ENCODE data around the gene ATG7. TPM values are rescaled to one million over a fixed set of nuclear protein-coding genes. Genes with fewer than 3 reads are reported as not detected.

The ATG7 gene
- total RNA-seq, 2 experiments from 2014 or later: 21.7 to 28.4 TPM

DNA sequence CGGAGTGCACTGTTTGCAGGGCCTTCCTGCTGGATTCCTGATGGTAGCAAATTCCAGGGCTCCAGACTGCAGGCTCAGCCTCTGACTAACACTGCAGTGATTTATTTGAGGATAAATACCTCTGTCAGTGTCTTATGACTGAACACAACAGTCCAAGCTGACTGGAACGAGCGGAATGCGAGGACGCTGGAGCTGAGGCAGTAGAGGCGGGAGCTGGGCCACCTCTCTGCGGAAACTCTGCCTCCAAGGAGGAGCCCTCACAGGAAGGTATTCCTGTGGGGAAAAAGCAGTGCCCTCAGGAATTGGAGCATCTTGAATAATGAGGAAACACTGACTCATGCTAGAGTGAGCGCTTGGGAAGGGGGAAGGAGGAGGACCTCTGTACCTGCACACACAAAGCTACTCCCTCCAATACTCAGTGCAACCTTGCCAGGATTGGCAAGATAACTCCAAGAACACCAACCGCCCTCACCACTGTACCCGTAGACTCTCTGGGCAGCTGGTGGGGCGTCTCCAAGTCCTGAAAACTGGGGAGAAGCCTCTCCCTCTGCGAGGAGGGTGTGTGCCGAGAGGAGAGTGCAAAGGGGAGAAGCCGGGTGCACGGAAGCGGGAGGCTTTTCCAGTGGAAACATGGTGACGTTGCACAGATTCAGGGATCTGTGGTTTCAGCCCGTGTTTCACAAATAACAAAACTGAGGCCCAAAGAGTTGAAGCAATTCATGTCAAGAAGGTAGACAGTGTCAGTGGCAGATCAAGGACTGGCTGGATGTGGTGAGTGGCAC lies 328.5 kb downstream of the ATG7 start:
- ChIA-PET POLR2A (interaction anchor here (0.6 to 2.3 kb wide), 9 partner anchors 10 to 683 kb away, joined by 3 to 7 read pairs (median 3); partner anchors contain the start of gene VGLL4), CTCF (ENCODE audit: unreplicated experiment) (no interaction called here)
- H3K79me2 ChIP-seq (ENCODE audit: insufficient read depth, low read depth, low read length): peaks cover 86% of the 10 kb centered on the region
- H3K9me2 ChIP-seq (ENCODE audit: insufficient read depth, low read length): no peaks in the 10 kb centered on the region
- peak overlapping the region; percentile 88 for H3K4me2 ChIP-seq (ENCODE audit: low read length)
- H3K36me3 ChIP-seq (ENCODE audit: insufficient read depth, low read length): peaks cover 52% of the 10 kb centered on the region
- BruUV-seq (replicated peaks): no TSS peak
- peak overlapping the region; percentile 52 for H3K4me3 ChIP-seq (ENCODE audit: low read depth, low read length, poor library complexity, severe bottlenecking)
- H3K9me3 ChIP-seq (ENCODE audit: low read length): peaks cover 8% of the 10 kb centered on the region; the same call in 1 of the 2 replicates
- TF ChIP-seq EZH2phosphoT487 (IDR thresholded peaks at IDR 0.05; ENCODE audit: borderline replicate concordance, low read depth, low read length): no peak
- TF ChIP-seq, protein P1, sequence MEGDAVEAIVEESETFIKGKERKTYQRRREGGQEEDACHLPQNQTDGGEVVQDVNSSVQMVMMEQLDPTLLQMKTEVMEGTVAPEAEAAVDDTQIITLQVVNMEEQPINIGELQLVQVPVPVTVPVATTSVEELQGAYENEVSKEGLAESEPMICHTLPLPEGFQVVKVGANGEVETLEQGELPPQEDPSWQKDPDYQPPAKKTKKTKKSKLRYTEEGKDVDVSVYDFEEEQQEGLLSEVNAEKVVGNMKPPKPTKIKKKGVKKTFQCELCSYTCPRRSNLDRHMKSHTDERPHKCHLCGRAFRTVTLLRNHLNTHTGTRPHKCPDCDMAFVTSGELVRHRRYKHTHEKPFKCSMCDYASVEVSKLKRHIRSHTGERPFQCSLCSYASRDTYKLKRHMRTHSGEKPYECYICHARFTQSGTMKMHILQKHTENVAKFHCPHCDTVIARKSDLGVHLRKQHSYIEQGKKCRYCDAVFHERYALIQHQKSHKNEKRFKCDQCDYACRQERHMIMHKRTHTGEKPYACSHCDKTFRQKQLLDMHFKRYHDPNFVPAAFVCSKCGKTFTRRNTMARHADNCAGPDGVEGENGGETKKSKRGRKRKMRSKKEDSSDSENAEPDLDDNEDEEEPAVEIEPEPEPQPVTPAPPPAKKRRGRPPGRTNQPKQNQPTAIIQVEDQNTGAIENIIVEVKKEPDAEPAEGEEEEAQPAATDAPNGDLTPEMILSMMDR (conservative IDR thresholded peaks at IDR 0.05; ENCODE audit: low read length): no peak
- H4K20me1 ChIP-seq (ENCODE audit: insufficient read depth, low read length): no peaks in the 10 kb centered on the region
- H2AFZ ChIP-seq (ENCODE audit: low read length): no peak overlapping the region; the same call in 1 of the 2 replicates
- H3K4me1 ChIP-seq (ENCODE audit: insufficient read depth, low read length, poor library complexity, severe bottlenecking): peaks cover 68% of the 10 kb centered on the region
- intact Hi-C loops (cut with micrococcal nuclease; ENCODE audit: unreplicated experiment): loop anchor here (1.0 to 5.0 kb wide), 2 partner anchors 42 to 122 kb away; no protein-coding TSS in a partner anchor
- H3K27ac ChIP-seq (ENCODE audit: low read depth, low read length, poor library complexity, severe bottlenecking): peak overlapping the region; percentile 91
- DNase-seq (ENCODE audit: low spot score): peak; percentile 19

DNA sequence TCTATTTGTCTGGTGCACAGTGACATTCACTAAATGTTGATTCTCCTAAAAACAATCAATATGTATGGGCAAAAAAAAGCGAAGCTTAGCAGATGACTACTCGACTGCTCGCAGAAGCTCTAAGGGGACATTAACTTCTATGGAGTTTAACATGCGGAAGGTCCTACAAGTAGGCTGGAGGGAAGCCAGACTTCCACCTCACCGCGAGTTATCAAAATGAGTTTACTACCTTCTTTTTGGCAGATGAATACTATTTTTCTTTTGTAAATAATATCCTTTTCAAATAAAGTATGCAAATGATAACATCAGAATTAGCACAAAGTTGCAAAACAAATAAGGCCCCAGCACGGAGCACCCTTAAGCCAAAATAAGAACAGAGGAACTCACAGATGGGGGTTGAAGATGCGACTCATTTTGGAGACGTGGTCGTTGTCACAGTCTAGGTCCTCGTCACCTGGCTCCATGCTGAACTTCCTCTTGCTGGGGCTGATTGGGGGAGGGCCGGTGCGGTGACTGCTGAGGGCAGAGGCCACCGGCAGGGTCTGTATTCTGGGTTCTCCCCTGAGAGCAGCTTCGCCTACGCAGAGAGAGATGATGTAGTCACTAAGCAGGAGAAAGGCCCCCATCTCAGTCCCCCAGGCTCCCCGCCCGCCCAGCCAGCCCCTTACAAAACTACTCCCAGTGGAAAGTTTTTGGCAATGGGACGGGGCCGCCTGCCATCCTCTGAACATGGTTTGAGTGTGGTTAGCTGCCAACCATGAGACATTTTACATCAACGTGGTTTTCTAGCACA lies 329.4 kb downstream of the ATG7 start:
- no peaks in the 10 kb centered on the region for H4K20me1 ChIP-seq (ENCODE audit: insufficient read depth, low read length)
- H3K79me2 ChIP-seq (ENCODE audit: insufficient read depth, low read depth, low read length): peaks cover 86% of the 10 kb centered on the region
- TSS peak; percentile 31 for BruUV-seq (replicated peaks)
- peaks cover 2% of the 10 kb centered on the region; the same call in 1 of the 2 replicates for H3K9me3 ChIP-seq (ENCODE audit: low read length)
- ChIA-PET POLR2A (interaction anchor here (0.6 to 2.3 kb wide), 8 partner anchors 11 to 42 kb away, joined by 3 to 7 read pairs (median 3); partner anchors contain the start of gene VGLL4), CTCF (ENCODE audit: unreplicated experiment) (no interaction called here)
- peak overlapping the region; percentile 91 for H3K27ac ChIP-seq (ENCODE audit: low read depth, low read length, poor library complexity, severe bottlenecking)
- peaks cover 48% of the 10 kb centered on the region for H3K36me3 ChIP-seq (ENCODE audit: insufficient read depth, low read length)
- H2AFZ ChIP-seq (ENCODE audit: low read length): peak overlapping the region; percentile 59; the same call in 1 of the 2 replicates
- no peaks in the 10 kb centered on the region for H3K9me2 ChIP-seq (ENCODE audit: insufficient read depth, low read length)
- H3K4me3 ChIP-seq (ENCODE audit: low read depth, low read length, poor library complexity, severe bottlenecking): peak overlapping the region; percentile 52
- H3K4me1 ChIP-seq (ENCODE audit: insufficient read depth, low read length, poor library complexity, severe bottlenecking): peaks cover 77% of the 10 kb centered on the region
- intact Hi-C loops (cut with micrococcal nuclease; ENCODE audit: unreplicated experiment): loop anchor here (1.0 to 5.0 kb wide), 2 partner anchors 41 to 121 kb away; no protein-coding TSS in a partner anchor
- peak; percentile 92 for DNase-seq (ENCODE audit: low spot score)
- TF ChIP-seq, protein P1 (conservative IDR thresholded peaks at IDR 0.05; ENCODE audit: low read length): no peak
- peak overlapping the region; percentile 88 for H3K4me2 ChIP-seq (ENCODE audit: low read length)

Data from OCI-LY7 (cell line).